HG02610 (cell line): Measurements from ENCODE around the gene RBMS1.
"Not testable (repeated sequence)": the region's sequence is repeated elsewhere in the genome, so short reads cannot be mapped to it uniquely, and the experiment has no call there.

Source experiments
- ATAC-seq: cut with Tn5 transposase; IDR thresholded peaks from one replicate; pipeline ENCODE4 v1.9.1; 2021; ENCODE audit warnings: mild to moderate bottlenecking, moderate library complexity; ENCODE audit not compliant: unreplicated experiment

The RBMS1 gene

GRCh38 chr2:160440888-160441287 is 52.7 kb downstream of the RBMS1 start:
- ATAC-seq: no peak

GRCh38 chr2:160439038-160439437 is 54.6 kb downstream of the RBMS1 start:
- not testable (repeated sequence) for ATAC-seq

DNA sequence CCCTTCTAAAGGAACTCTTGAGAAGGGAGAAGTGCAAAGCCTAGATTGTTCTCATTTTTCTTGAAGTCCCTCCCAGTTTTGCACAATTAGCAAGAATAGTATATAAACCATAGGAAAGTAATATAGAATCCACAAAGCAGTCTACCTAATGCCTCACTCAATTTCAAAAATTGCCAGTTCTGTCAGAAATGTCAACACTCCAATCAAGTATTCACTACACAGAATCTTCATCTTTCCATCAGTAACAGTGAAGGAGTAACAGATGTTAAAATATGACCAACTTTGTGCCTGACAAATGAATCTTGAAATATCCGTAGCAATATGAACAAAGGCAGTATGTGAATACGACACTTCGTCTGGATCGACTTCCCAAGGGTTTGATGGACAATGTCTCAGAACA is 56.3 kb downstream of the RBMS1 start:
- ATAC-seq: no peak

DNA sequence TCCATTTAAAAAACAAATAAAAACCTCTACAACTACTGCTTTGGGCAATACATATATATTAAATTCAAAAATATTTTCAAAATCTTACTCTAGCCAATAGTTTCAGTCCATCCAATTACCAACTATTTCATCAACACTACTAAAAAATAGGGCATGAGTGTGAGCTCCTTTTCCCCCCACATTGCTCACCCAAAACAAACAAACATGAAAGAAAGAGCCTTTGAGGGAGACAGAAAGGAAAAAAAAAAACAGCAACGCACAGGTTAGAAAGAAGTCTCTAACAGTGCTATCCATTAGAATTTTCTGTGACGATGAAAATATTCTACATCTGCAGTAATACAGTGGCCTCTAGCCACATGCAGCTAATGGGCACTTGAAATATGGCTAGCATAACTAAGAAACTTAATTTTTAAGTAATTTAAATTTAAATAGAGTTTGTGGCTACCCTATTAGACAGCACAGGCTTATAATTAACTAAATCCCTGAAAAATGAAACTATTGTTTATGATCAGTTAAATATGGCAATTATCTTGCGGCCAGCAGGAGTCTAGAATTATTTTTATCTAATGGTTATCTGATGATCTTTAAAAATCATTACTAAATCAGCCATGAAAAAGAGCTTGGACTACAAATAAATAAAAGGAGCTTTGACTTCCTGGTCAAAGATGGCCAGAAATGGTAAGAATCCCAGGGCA is 59.2 kb downstream of the RBMS1 start:
- ATAC-seq: no peak

DNA sequence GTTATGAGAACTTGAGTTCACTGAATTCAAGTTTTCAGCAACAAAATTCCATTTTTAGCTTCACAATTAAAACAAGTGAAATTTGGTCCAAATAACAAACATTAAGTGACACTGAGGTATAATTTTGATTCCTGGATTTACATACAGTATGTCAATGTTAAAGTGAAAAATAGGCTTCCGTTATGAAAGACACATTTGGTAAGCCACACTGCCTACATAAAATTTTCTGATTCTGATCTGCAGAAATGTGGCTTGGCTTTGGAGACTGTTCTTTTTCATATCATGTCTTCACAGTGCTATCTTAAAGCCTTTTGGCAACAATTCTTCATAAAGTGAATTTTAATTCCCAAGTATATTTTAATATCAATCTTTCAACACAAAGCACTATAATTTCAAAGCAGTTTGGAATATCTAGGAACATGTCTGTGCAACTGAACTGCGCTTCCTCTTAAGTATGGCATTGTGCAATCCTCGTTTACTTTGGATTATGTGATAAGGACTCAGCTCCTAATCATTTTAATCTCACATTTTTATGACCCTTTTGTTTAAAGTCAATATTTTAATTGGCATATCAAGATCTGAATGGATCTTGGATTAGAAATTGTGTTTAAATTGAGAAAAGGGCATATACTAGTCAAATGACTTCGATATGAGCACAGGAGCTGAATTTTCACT is 60.0 kb downstream of the RBMS1 start:
- ATAC-seq: no peak

DNA sequence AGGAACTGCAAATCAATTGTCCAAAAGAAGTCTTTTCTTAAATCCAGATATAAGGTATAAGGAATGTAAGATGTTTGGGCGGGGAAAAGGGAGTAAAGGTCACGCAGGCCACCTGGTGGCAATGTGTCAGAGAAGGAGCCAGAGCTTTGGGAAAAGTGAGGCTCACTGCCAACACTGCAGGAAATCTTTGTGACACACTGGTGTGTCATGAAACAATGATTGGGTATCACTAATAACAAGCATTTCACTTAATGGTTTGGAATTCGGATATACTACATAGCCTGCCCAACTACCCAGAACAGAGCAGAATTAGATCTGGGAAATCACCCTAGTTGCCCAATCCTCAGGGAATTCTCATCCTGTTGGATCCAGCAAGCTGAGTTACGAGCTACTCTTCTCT is 61.0 kb downstream of the RBMS1 start:
- ATAC-seq: no peak

- peak; percentile 76 for ATAC-seq
These were observed 62.2 kb downstream of the RBMS1 start for GRCh38 chr2:160431441-160431840.

- ATAC-seq: no peak
These were observed 63.6 kb downstream of the RBMS1 start for GRCh38 chr2:160430001-160430344.

- ATAC-seq: no peak
These were observed 64.2 kb downstream of the RBMS1 start for GRCh38 chr2:160429248-160430000.

- ATAC-seq: no peak
These were observed 65.2 kb downstream of the RBMS1 start for GRCh38 chr2:160428405-160428763.

GRCh38 chr2:160427629-160428404 is 65.8 kb downstream of the RBMS1 start:
- peak; percentile 65 for ATAC-seq

DNA sequence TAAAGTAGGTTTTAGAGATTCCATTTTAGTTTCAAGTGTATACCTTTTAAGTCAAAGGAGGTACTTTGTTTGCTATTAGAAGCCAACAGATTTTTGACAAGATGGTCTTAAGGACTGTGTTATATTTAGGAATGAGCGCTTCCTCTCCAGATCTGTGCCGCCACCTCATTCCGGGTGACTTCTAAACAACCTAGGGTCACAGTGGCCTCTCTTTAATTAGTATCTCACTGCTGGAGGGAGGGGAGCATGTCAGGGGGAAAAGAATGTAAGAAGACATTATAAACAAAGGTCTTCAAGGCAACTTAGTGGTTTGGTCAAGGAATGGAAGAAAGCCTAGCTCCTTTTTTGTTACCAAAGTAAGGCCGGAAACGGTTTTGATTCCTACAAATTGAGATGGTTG is 67.0 kb downstream of the RBMS1 start:
- no peak for ATAC-seq

GRCh38 chr2:160425434-160426151 is 68.0 kb downstream of the RBMS1 start:
- no peak for ATAC-seq

GRCh38 chr2:160423126-160423525 is 70.5 kb downstream of the RBMS1 start:
- no peak for ATAC-seq

- ATAC-seq: not testable (repeated sequence)
These were observed 71.7 kb downstream of the RBMS1 start for GRCh38 chr2:160421646-160422501.

DNA sequence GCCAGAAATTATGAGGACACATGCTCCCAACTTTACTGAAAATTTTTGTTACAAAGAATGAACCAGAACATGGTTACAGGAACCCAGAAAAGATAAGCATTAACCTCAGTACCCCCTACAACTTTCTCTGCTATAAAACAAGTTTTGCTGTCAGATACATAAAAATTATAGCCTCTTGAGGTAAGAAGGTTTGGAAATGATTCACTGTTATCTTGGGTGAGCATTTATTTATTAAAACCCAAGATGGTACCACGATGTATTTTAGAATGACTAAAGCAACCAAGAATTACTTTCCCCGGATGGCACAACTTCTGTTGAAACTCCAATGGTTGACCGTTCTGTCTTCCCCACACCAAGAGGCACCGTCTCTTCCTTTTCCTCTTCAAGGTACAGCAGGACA is 72.9 kb downstream of the RBMS1 start:
- ATAC-seq: no peak

DNA sequence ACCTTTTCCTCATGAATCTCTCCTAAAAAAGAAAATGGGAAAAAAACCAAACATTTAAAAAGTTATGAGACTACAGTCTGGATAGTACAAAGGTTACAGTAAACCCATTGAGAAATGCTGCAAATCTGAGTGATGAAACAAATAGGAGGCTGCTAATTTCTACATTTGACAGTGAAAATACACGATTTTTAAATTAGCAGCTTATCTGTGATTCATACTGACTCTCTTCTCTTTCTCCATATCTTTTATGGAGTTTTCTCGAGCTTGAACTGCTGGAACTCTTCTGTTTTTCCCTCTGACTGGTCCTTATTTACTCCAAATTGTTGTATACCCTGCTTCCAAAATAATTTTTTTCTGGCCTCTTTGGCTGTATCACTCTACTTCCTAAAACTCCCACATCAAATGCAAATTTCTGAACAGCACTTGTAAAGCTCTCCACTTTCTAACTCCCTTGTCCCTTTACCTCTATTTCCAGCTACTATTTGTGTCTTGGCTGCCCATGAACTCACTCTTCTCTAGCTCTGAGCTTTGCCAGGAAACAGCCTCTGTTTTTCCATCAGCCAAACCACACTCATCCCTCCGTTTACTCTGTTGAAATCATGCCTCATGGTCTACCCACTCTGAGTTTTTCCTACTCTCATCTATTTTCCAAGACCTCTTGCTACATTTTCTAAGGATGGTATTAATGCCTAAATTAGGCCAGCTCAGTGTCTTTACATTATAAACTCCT is 73.7 kb downstream of the RBMS1 start:
- no peak for ATAC-seq

GRCh38 chr2:160418853-160419252 is 74.8 kb downstream of the RBMS1 start:
- no peak for ATAC-seq

DNA sequence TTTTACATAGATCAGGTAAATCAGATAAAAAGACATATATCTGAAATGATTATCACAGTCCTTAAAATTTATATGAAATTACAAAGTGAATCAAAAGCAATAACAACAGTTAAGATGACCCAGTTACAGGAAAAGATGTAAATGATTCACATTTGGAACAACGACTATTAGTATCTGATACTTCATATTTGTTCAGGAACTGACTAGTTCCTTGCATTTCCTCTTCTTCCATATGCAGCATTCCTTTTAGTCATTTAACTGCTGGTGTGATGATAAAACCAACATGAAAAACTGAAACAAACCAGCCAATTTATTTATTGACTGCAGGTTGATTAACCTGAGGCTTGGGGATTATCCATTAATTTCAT is 75.2 kb downstream of the RBMS1 start:
- no peak for ATAC-seq
